Right lobe of liver (tissue), 4 donors: Measurements from ENCODE around the gene NPFFR1.

Experiments used
- CTCF ChIP-seq, 4 donors: fragments of 200-600 bp in 3 of 4; fragments of 450-650 bp in 1 of 4; IDR thresholded peaks; one replicate each; pipeline versions ENCODE4 v1.5.1 to v1.8.0; 2016 to 2022; ENCODE audit warnings: antibody characterized with exemption in 4 of 4, mild to moderate bottlenecking in 2 of 4
- POLR2A ChIP-seq: fragments of 450-650 bp; IDR thresholded peaks from one replicate; pipeline ENCODE4 v1.6.1; 2017; ENCODE audit warnings: antibody characterized with exemption, mild to moderate bottlenecking
- donor health status: DM: no; HTN: no; CAD: no.
- donor health status: DM: no; HTN: no; CAD: no.
- donor health status: DM: no; HTN: yes; CAD: no.

- TF ChIP-seq CTCF (IDR thresholded peaks at IDR 0.05) (no peak), POLR2A (no peak)
Measured at GRCh38 chr10:70260734-70261133, 23.1 kb downstream of the NPFFR1 start.
